ENCODE measurements around the gene SLC37A3. TPM values are rescaled to one million over a fixed set of nuclear protein-coding genes. Genes with fewer than 3 reads are reported as not detected.
"Not testable (repeated sequence)": the region's sequence is repeated elsewhere in the genome, so short reads cannot be mapped to it uniquely, and the experiment has no call there.

The SLC37A3 gene
- total and polyA plus RNA-seq, 11 donors, result 6.5 to 16.1 (median 9.5) TPM

DNA sequence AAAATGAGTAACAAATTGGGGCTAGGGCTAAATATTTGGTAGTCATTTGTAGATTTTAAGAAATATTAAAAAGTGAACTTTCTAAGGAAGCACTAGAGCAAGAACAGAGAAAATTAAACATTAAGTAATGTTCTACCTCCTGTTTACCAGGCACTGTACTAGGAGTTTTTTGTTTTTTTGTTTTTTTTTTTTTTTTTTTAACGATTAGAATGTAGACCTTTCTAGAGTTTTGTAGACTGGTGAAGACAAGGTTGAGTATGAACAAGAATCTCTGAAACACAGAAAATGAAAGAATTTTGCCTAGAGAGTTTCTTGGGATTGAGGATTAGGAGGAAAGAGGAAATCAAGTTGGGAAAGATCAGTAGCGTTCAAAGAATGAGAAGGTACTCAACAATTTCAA lies 73.6 kb downstream of the SLC37A3 start:
- DNase-seq (no peak), ATAC-seq (no peak)
- peaks cover 0 to 4% (median 0%) of the 10 kb centered on the region in 12 donors for H3K9me3 ChIP-seq
- intact Hi-C loops (cut with DNase I), result loop anchor here in 6 of 10 donors (5.0 to 10.0 kb wide), 3 partner anchors 147 to 152 kb away; partner anchors contain the start of gene KDM7A (in 4 of the 6)
- no peak overlapping the region for H3K4me3 ChIP-seq
- H3K4me1 ChIP-seq, result peaks cover 0 to 12% (median 3%) of the 10 kb centered on the region in 12 donors
- H3K27me3 ChIP-seq, result no peaks in the 10 kb centered on the region
- H3K36me3 ChIP-seq, result no peaks in the 10 kb centered on the region
- H3K27ac ChIP-seq, result no peak overlapping the region
- TF ChIP-seq POLR2A (IDR thresholded peaks at IDR 0.05), result no peak
- TF ChIP-seq, protein P1, sequence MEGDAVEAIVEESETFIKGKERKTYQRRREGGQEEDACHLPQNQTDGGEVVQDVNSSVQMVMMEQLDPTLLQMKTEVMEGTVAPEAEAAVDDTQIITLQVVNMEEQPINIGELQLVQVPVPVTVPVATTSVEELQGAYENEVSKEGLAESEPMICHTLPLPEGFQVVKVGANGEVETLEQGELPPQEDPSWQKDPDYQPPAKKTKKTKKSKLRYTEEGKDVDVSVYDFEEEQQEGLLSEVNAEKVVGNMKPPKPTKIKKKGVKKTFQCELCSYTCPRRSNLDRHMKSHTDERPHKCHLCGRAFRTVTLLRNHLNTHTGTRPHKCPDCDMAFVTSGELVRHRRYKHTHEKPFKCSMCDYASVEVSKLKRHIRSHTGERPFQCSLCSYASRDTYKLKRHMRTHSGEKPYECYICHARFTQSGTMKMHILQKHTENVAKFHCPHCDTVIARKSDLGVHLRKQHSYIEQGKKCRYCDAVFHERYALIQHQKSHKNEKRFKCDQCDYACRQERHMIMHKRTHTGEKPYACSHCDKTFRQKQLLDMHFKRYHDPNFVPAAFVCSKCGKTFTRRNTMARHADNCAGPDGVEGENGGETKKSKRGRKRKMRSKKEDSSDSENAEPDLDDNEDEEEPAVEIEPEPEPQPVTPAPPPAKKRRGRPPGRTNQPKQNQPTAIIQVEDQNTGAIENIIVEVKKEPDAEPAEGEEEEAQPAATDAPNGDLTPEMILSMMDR (IDR thresholded peaks at IDR 0.05), result no peak
- 90 to 99% (median 97%) methylated on average over 2 of the region's 2 CpGs for WGBS, 4 donors

DNA sequence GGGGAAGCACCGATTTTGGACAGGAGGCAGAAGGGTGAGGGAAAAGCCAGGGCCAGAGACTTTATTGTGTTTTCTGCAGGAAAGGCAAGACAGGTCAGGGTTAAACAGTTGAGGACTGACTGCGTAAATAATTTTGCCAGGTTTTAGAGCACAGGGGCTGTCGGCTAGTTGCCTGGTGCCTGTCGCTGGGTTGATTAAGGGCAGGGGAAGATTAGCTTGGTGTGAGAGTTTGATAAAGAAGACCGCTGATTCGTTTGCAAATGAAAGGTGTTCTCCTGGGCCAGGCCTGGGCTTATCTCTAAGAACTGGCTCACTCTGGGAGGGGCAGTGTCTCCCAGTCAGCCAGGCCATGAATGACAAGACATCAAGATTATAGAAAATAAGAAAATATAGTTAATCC lies 75.6 kb downstream of the SLC37A3 start:
- no peak for TF ChIP-seq POLR2A (IDR thresholded peaks at IDR 0.05)
- TF ChIP-seq, protein P1 (IDR thresholded peaks at IDR 0.05), result no peak
- no peak for ATAC-seq
- intact Hi-C loops (cut with DNase I), result loop anchor here in 1 of 10 donors (10.0 kb wide), 1 partner anchor 148 kb away; the partner anchor contains the start of gene KDM7A
- Histone ChIP-seq H3K9me3 (peaks cover 0 to 4% (median 0%) of the 10 kb centered on the region in 12 donors), H3K36me3 (no peaks in the 10 kb centered on the region), H3K4me1 (peaks cover 0 to 18% (median 3%) of the 10 kb centered on the region in 12 donors), H3K4me3 (no peak overlapping the region), H3K27me3 (no peaks in the 10 kb centered on the region), H3K27ac (no peak overlapping the region)
- no peak for DNase-seq
- 45 to 55% (median 49%) methylated on average over 6 of the region's 6 CpGs for WGBS, 4 donors

DNA sequence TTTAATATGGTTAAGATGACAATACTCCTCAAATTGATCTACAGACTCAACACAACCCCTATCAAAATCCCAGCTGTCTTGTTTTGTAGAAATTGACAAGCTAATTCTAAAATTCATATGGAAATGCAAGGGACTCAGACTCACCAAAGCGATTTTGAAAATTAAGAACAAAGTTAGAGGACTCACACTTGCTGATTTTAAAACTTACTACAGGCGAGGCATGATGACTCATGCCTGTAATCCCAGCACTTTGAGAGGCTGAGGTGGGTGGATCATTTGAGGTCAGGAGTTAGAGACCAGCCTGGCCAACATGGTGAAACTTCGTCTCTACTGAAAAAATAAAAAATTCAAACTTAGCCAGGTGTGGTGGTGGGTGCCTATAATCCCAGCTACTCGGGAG lies 78.3 kb downstream of the SLC37A3 start:
- ATAC-seq, DNase-seq, H3K27ac ChIP-seq, H3K27me3 ChIP-seq, H3K36me3 ChIP-seq, H3K9me3 ChIP-seq, H3K4me3 ChIP-seq: not testable (repeated sequence)
- intact Hi-C loops (cut with DNase I), result loop anchor here in 1 of 10 donors (10.0 kb wide), 1 partner anchor 145 kb away; the partner anchor contains the start of gene KDM7A
- peaks cover 0 to 30% (median 5%) of the 10 kb centered on the region in 12 donors for H3K4me1 ChIP-seq
- WGBS, 4 donors, result 94 to 96% (median 95%) methylated on average over 4 of the region's 4 CpGs

DNA sequence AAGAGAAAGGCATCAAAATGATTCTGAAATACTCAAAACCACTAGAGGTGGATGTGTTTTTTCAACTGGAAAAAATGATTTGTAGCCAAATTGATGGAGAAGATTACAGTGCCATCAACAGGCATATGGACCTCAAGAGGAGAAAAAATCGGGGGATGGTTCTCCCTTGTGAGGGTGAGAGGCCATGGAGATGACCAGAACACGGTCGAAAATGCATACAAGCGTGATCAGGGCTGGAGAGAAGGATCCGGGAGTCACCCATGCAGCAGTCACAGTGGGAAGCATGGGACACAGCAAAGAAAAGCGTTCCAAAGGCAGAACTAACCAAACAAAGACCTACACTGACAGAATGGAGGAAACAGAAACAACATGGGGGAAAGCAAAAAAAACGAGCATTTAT lies 80.3 kb downstream of the SLC37A3 start:
- Histone ChIP-seq H3K4me3 (no peak overlapping the region), H3K27ac (peak overlapping the region in 1 of 12 donors; percentile 48), H3K4me1 (peaks cover 0 to 49% (median 5%) of the 10 kb centered on the region in 12 donors), H3K9me3 (peaks cover 0 to 4% (median 0%) of the 10 kb centered on the region in 12 donors), H3K36me3 (no peaks in the 10 kb centered on the region), H3K27me3 (no peaks in the 10 kb centered on the region)
- ATAC-seq (no peak), DNase-seq (no peak)
- intact Hi-C loops (cut with DNase I), result loop anchor here in 1 of 10 donors (5.0 kb wide), 1 partner anchor 146 kb away; no protein-coding TSS in a partner anchor
- TF ChIP-seq, protein P1 (IDR thresholded peaks at IDR 0.05), result no peak
- no peak for TF ChIP-seq POLR2A (IDR thresholded peaks at IDR 0.05)
- WGBS, 4 donors, result 93 to 96% (median 95%) methylated on average over 7 of the region's 7 CpGs

All from heart left ventricle (tissue), 16 donors.